Activated naive CD8-positive, alpha-beta T cell treated with anti-CD3 and anti-CD28 coated beads for 36 hours (primary cell): ENCODE data around the gene RAB11B. TPM values are rescaled to one million over a fixed set of nuclear protein-coding genes. Genes with fewer than 3 reads are reported as not detected.
"Not testable (repeated sequence)": the region's sequence is repeated elsewhere in the genome, so short reads cannot be mapped to it uniquely, and the experiment has no call there.

Source experiments
- DNase-seq: peaks from one replicate; pipeline ENCODE4 v3.0.0; 2021
- H3K27ac Mint-ChIP-seq: one replicate; pipeline ENCODE4 v1.8.0; 2022; ENCODE audit warnings: mild to moderate bottlenecking, moderate library complexity, mixed read lengths
- H3K27me3 Mint-ChIP-seq: one replicate; pipeline ENCODE4 v1.8.0; 2022; ENCODE audit warnings: mild to moderate bottlenecking, mixed read lengths
- H3K36me3 Mint-ChIP-seq: one replicate; pipeline ENCODE4 v1.8.0; 2021; ENCODE audit warnings: mild to moderate bottlenecking, mixed read lengths
- H3K4me1 Mint-ChIP-seq: one replicate; pipeline ENCODE4 v1.8.0; 2021; ENCODE audit warnings: mixed read lengths
- H3K4me3 Mint-ChIP-seq: one replicate; pipeline ENCODE4 v1.8.0; 2022; ENCODE audit warnings: mild to moderate bottlenecking, moderate library complexity, mixed read lengths
- H3K9me3 Mint-ChIP-seq: one replicate; pipeline ENCODE4 v1.8.0; 2022; ENCODE audit warnings: mixed read lengths
- total RNA-seq, 2 experiments: library from RNA; stranded (reverse); gene quantifications; one replicate each; pipeline ENCODE4 v1.2.3, GENCODE V29; 2021

RAB11B gene
- total RNA-seq, 2 experiments from 2014 or later, result 60.9 to 65.5 TPM

GRCh38 chr19:8397271-8397670 is 7.1 kb downstream of the RAB11B start:
- H3K36me3 Mint-ChIP-seq, result peaks cover 7% of the 10 kb centered on the region
- no peaks in the 10 kb centered on the region for H3K27me3 Mint-ChIP-seq
- no peaks in the 10 kb centered on the region for H3K9me3 Mint-ChIP-seq
- H3K27ac Mint-ChIP-seq, result peak overlapping the region; percentile 76
- no peak for DNase-seq
- H3K4me3 Mint-ChIP-seq, result no peak overlapping the region
- peaks cover 20% of the 10 kb centered on the region for H3K4me1 Mint-ChIP-seq

- DNase-seq, result no peak
- H3K27ac Mint-ChIP-seq, result no peak overlapping the region
Observed at GRCh38 chr19:8397746-8398310, 7.7 kb downstream of the RAB11B start.

GRCh38 chr19:8398311-8398771 is 8.2 kb downstream of the RAB11B start:
- Mint-ChIP-seq H3K27me3 (no peaks in the 10 kb centered on the region), H3K36me3 (peaks cover 7% of the 10 kb centered on the region), H3K4me3 (no peak overlapping the region), H3K4me1 (peaks cover 15% of the 10 kb centered on the region), H3K9me3 (no peaks in the 10 kb centered on the region), H3K27ac (no peak overlapping the region)
- DNase-seq, result no peak

More at GRCh38 chr19:8397746-8398310, 7.7 kb downstream of the RAB11B start:
- H3K4me3 Mint-ChIP-seq, result no peak overlapping the region
- no peaks in the 10 kb centered on the region for H3K9me3 Mint-ChIP-seq
- peaks cover 18% of the 10 kb centered on the region for H3K4me1 Mint-ChIP-seq
- no peaks in the 10 kb centered on the region for H3K27me3 Mint-ChIP-seq
- peaks cover 7% of the 10 kb centered on the region for H3K36me3 Mint-ChIP-seq

- Mint-ChIP-seq H3K36me3 (peaks cover 7% of the 10 kb centered on the region), H3K27me3 (no peaks in the 10 kb centered on the region)
- no peak for DNase-seq
Observed at GRCh38 chr19:8399681-8400188, 9.6 kb downstream of the RAB11B start.

GRCh38 chr19:8401981-8402411 is 11.8 kb downstream of the RAB11B start:
- no peak for DNase-seq
- H3K27me3 Mint-ChIP-seq, result no peaks in the 10 kb centered on the region
- H3K4me3 Mint-ChIP-seq, result no peak overlapping the region
- peaks cover 5% of the 10 kb centered on the region for H3K4me1 Mint-ChIP-seq
- H3K36me3 Mint-ChIP-seq, result peaks cover 6% of the 10 kb centered on the region
- H3K27ac Mint-ChIP-seq, result no peak overlapping the region
- H3K9me3 Mint-ChIP-seq, result no peaks in the 10 kb centered on the region

More at GRCh38 chr19:8399681-8400188, 9.6 kb downstream of the RAB11B start:
- H3K9me3 Mint-ChIP-seq, result no peaks in the 10 kb centered on the region
- H3K4me1 Mint-ChIP-seq, result peaks cover 14% of the 10 kb centered on the region
- no peak overlapping the region for H3K4me3 Mint-ChIP-seq
- no peak overlapping the region for H3K27ac Mint-ChIP-seq

GRCh38 chr19:8403098-8403819 is 13.1 kb downstream of the RAB11B start:
- H3K36me3 Mint-ChIP-seq, result peaks cover 6% of the 10 kb centered on the region
- H3K27ac Mint-ChIP-seq, result no peak overlapping the region
- no peaks in the 10 kb centered on the region for H3K27me3 Mint-ChIP-seq
- H3K4me3 Mint-ChIP-seq, result no peak overlapping the region
- no peaks in the 10 kb centered on the region for H3K4me1 Mint-ChIP-seq
- DNase-seq, result no peak
- H3K9me3 Mint-ChIP-seq, result no peaks in the 10 kb centered on the region

- no peaks in the 10 kb centered on the region for H3K9me3 Mint-ChIP-seq
- no peak overlapping the region for H3K27ac Mint-ChIP-seq
- no peak for DNase-seq
- no peaks in the 10 kb centered on the region for H3K4me1 Mint-ChIP-seq
- H3K4me3 Mint-ChIP-seq, result no peak overlapping the region
- no peaks in the 10 kb centered on the region for H3K27me3 Mint-ChIP-seq
- H3K36me3 Mint-ChIP-seq, result peaks cover 6% of the 10 kb centered on the region
Observed at GRCh38 chr19:8403820-8404109, 13.6 kb downstream of the RAB11B start.

GRCh38 chr19:8404391-8405151 is 14.4 kb downstream of the RAB11B start:
- no peak overlapping the region for H3K27ac Mint-ChIP-seq
- H3K36me3 Mint-ChIP-seq, result peaks cover 6% of the 10 kb centered on the region
- no peak for DNase-seq
- no peaks in the 10 kb centered on the region for H3K9me3 Mint-ChIP-seq
- H3K4me3 Mint-ChIP-seq, result no peak overlapping the region
- H3K27me3 Mint-ChIP-seq, result no peaks in the 10 kb centered on the region
- H3K4me1 Mint-ChIP-seq, result no peaks in the 10 kb centered on the region

- not testable (repeated sequence) for H3K4me3 Mint-ChIP-seq, H3K27me3 Mint-ChIP-seq, H3K36me3 Mint-ChIP-seq, DNase-seq, H3K9me3 Mint-ChIP-seq, H3K4me1 Mint-ChIP-seq, H3K27ac Mint-ChIP-seq
Observed at GRCh38 chr19:8410718-8411117, 20.6 kb downstream of the RAB11B start.

GRCh38 chr19:8412783-8413628 is 22.8 kb downstream of the RAB11B start, which contains the start of gene MARCHF2:
Gene MARCHF2 (plus strand): TSS chr19:8413305. CDS start chr19:8421841, 8,536 bp downstream.
- no peak within 1 kb of the TSS for H3K27ac Mint-ChIP-seq
- no peaks in the 10 kb centered on the region for H3K9me3 Mint-ChIP-seq
- DNase-seq, result peak; percentile 98
- no peaks in the 10 kb centered on the region for H3K27me3 Mint-ChIP-seq
- peaks cover 8% of the 10 kb centered on the region for H3K4me1 Mint-ChIP-seq
- H3K4me3 Mint-ChIP-seq, result peak within 1 kb of the TSS; percentile 58
- no peaks in the 10 kb centered on the region for H3K36me3 Mint-ChIP-seq

- H3K4me3 Mint-ChIP-seq, result peak overlapping the region; percentile 57
Observed at GRCh38 chr19:8413629-8413995, 23.5 kb downstream of the RAB11B start.

GRCh38 chr19:8416796-8417195 is 26.6 kb downstream of the RAB11B start:
- Mint-ChIP-seq H3K4me3 (no peak overlapping the region), H3K36me3 (no peaks in the 10 kb centered on the region), H3K27ac (no peak overlapping the region), H3K9me3 (no peaks in the 10 kb centered on the region), H3K4me1 (peaks cover 6% of the 10 kb centered on the region), H3K27me3 (no peaks in the 10 kb centered on the region)
- no peak for DNase-seq

More at GRCh38 chr19:8413629-8413995, 23.5 kb downstream of the RAB11B start:
- Mint-ChIP-seq H3K36me3 (no peaks in the 10 kb centered on the region), H3K4me1 (peaks cover 8% of the 10 kb centered on the region), H3K27me3 (no peaks in the 10 kb centered on the region), H3K9me3 (no peaks in the 10 kb centered on the region), H3K27ac (no peak overlapping the region)
- DNase-seq, result no peak

GRCh38 chr19:8421484-8422461 is 31.6 kb downstream of the RAB11B start:
- Mint-ChIP-seq H3K9me3 (no peaks in the 10 kb centered on the region), H3K4me3 (no peak overlapping the region), H3K36me3 (peaks cover 3% of the 10 kb centered on the region), H3K4me1 (no peaks in the 10 kb centered on the region), H3K27ac (no peak overlapping the region), H3K27me3 (no peaks in the 10 kb centered on the region)
- no peak for DNase-seq

- Mint-ChIP-seq H3K27ac (no peak overlapping the region), H3K4me1 (no peaks in the 10 kb centered on the region), H3K27me3 (no peaks in the 10 kb centered on the region), H3K4me3 (no peak overlapping the region), H3K9me3 (no peaks in the 10 kb centered on the region), H3K36me3 (peaks cover 3% of the 10 kb centered on the region)
- DNase-seq, result no peak
Observed at GRCh38 chr19:8423817-8424223, 33.7 kb downstream of the RAB11B start.
